Hypothalamus (tissue), 51 donors: Measurements from ENCODE around the gene GRIA4.
A peak's percentile ranks its signal among the peaks of the same experiment; 100 is the strongest.

ENCODE experiments used
- DNase-seq, 51 donors: peaks; one replicate each; lab custom pipeline; 2025; lab: John Stamatoyannopoulos, UW

The GRIA4 gene

GRCh38 chr11:105609832-105610781 lies at the start of gene GRIA4:
Gene GRIA4 (plus strand): TSS chr11:105610073. CDS start chr11:105610998, 925 bp downstream.
- peak in 45 of 51 donors; percentile 26 to 87 (median 70) for DNase-seq

- no peak for DNase-seq
Measured at GRCh38 chr11:105573091-105573490, 36.8 kb upstream of the GRIA4 start.

- DNase-seq = no peak
Measured at GRCh38 chr11:105574974-105575373, 34.9 kb upstream of the GRIA4 start.

GRCh38 chr11:105577641-105578040 lies 32.2 kb upstream of the GRIA4 start:
- DNase-seq = no peak

GRCh38 chr11:105579111-105579510 lies 30.8 kb upstream of the GRIA4 start:
- DNase-seq = no peak

GRCh38 chr11:105582497-105582896 lies 27.4 kb upstream of the GRIA4 start:
- no peak for DNase-seq

GRCh38 chr11:105588001-105588400 lies 21.9 kb upstream of the GRIA4 start:
- no peak for DNase-seq

- DNase-seq = no peak
Measured at GRCh38 chr11:105589346-105589745, 20.5 kb upstream of the GRIA4 start.

- DNase-seq = no peak
Measured at GRCh38 chr11:105592035-105592434, 17.8 kb upstream of the GRIA4 start.

- no peak for DNase-seq
Measured at GRCh38 chr11:105598371-105598770, 11.5 kb upstream of the GRIA4 start.

- DNase-seq = no peak
Measured at GRCh38 chr11:105603156-105603555, 6.7 kb upstream of the GRIA4 start.

GRCh38 chr11:105609341-105609781 lies 512 bp upstream of the GRIA4 start:
- DNase-seq = peak in 22 of 51 donors; percentile 7 to 70 (median 20)

GRCh38 chr11:105610871-105611571 lies 1.1 kb downstream of the GRIA4 start:
- peak in 9 of 51 donors; percentile 3 to 78 (median 44) for DNase-seq

GRCh38 chr11:105611572-105612441 lies 1.9 kb downstream of the GRIA4 start:
- peak in 8 of 51 donors; percentile 1 to 76 (median 18) for DNase-seq

GRCh38 chr11:105612771-105613170 lies 2.9 kb downstream of the GRIA4 start:
- peak in 5 of 51 donors; percentile 2 to 73 (median 10) for DNase-seq

- DNase-seq = no peak
Measured at GRCh38 chr11:105613183-105613582, 3.3 kb downstream of the GRIA4 start.

GRCh38 chr11:105618343-105618955 lies 8.6 kb downstream of the GRIA4 start:
- DNase-seq = no peak

- DNase-seq = peak in 1 of 51 donors; percentile 3
Measured at GRCh38 chr11:105619556-105619955, 9.7 kb downstream of the GRIA4 start.

- no peak for DNase-seq
Measured at GRCh38 chr11:105622016-105622415, 12.1 kb downstream of the GRIA4 start.

GRCh38 chr11:105632316-105632715 lies 22.4 kb downstream of the GRIA4 start:
- no peak for DNase-seq
